ENCODE data around the gene TBL1X. TPM values are rescaled to one million over a fixed set of nuclear protein-coding genes. Genes with fewer than 3 reads are reported as not detected.
"Not testable (repeated sequence)": the region's sequence is repeated elsewhere in the genome, so short reads cannot be mapped to it uniquely, and the experiment has no call there.

Gene TBL1X
- total RNA-seq, 2 experiments from 2014 or later = 16.1 to 35.7 TPM

- no peak overlapping the region for H3K27ac ChIP-seq (ENCODE audit: low read depth, low read length, poor library complexity, severe bottlenecking)
- no peaks in the 10 kb centered on the region for H3K36me3 ChIP-seq (ENCODE audit: insufficient read depth, low read length)
- H3K9me2 ChIP-seq (ENCODE audit: insufficient read depth, low read length) = no peaks in the 10 kb centered on the region
- BruUV-seq (replicated peaks) = no TSS peak
- H3K4me1 ChIP-seq (ENCODE audit: insufficient read depth, low read length, poor library complexity, severe bottlenecking) = peaks cover 7% of the 10 kb centered on the region
- TF ChIP-seq EZH2phosphoT487 (IDR thresholded peaks at IDR 0.05; ENCODE audit: borderline replicate concordance, low read depth, low read length) (no peak), CTCF (conservative IDR thresholded peaks at IDR 0.05; ENCODE audit: low read length) (no peak)
- H3K79me2 ChIP-seq (ENCODE audit: insufficient read depth, low read depth, low read length) = no peaks in the 10 kb centered on the region
- H2AFZ ChIP-seq (ENCODE audit: low read length) = no peak overlapping the region
- CTCF ChIA-PET (ENCODE audit: unreplicated experiment) = no interaction called here
- POLR2A ChIA-PET = no interaction called here
- no peaks in the 10 kb centered on the region for H3K9me3 ChIP-seq (ENCODE audit: low read length)
- H4K20me1 ChIP-seq (ENCODE audit: insufficient read depth, low read length) = no peaks in the 10 kb centered on the region
- H3K4me3 ChIP-seq (ENCODE audit: low read depth, low read length, poor library complexity, severe bottlenecking) = no peak overlapping the region
- DNase-seq (ENCODE audit: low spot score) = no peak
- intact Hi-C loops (cut with micrococcal nuclease; ENCODE audit: unreplicated experiment) = no loop called here
- H3K4me2 ChIP-seq (ENCODE audit: low read length) = no peak overlapping the region
Observed at GRCh38 chrX:9443327-9443726, 21.5 kb upstream of the TBL1X start.

GRCh38 chrX:9447906-9448305 is 17.0 kb upstream of the TBL1X start:
- CTCF ChIA-PET (ENCODE audit: unreplicated experiment) = no interaction called here
- Histone ChIP-seq H3K9me2 (ENCODE audit: insufficient read depth, low read length) (no peaks in the 10 kb centered on the region), H3K79me2 (ENCODE audit: insufficient read depth, low read depth, low read length) (no peaks in the 10 kb centered on the region), H3K9me3 (ENCODE audit: low read length) (no peaks in the 10 kb centered on the region), H3K4me3 (ENCODE audit: low read depth, low read length, poor library complexity, severe bottlenecking) (no peak overlapping the region), H4K20me1 (ENCODE audit: insufficient read depth, low read length) (no peaks in the 10 kb centered on the region), H3K27ac (ENCODE audit: low read depth, low read length, poor library complexity, severe bottlenecking) (no peak overlapping the region), H3K36me3 (ENCODE audit: insufficient read depth, low read length) (no peaks in the 10 kb centered on the region), H3K4me1 (ENCODE audit: insufficient read depth, low read length, poor library complexity, severe bottlenecking) (no peaks in the 10 kb centered on the region), H3K4me2 (ENCODE audit: low read length) (no peak overlapping the region), H2AFZ (ENCODE audit: low read length) (no peak overlapping the region)
- DNase-seq (ENCODE audit: low spot score) = no peak
- POLR2A ChIA-PET = no interaction called here
- intact Hi-C loops (cut with micrococcal nuclease; ENCODE audit: unreplicated experiment) = no loop called here
- no TSS peak for BruUV-seq (replicated peaks)
- TF ChIP-seq EZH2phosphoT487 (IDR thresholded peaks at IDR 0.05; ENCODE audit: borderline replicate concordance, low read depth, low read length) = no peak
- TF ChIP-seq CTCF (conservative IDR thresholded peaks at IDR 0.05; ENCODE audit: low read length) = no peak

GRCh38 chrX:9456250-9457074 is 8.4 kb upstream of the TBL1X start:
- ChIA-PET POLR2A (no interaction called here), CTCF (ENCODE audit: unreplicated experiment) (interaction anchor here (0.6 kb wide), 1 partner anchor 576 kb away, joined by 3 read pairs; no protein-coding TSS in a partner anchor)
- Histone ChIP-seq H3K4me2 (ENCODE audit: low read length) (no peak overlapping the region), H4K20me1 (ENCODE audit: insufficient read depth, low read length) (no peaks in the 10 kb centered on the region), H2AFZ (ENCODE audit: low read length) (no peak overlapping the region), H3K36me3 (ENCODE audit: insufficient read depth, low read length) (no peaks in the 10 kb centered on the region), H3K27ac (ENCODE audit: low read depth, low read length, poor library complexity, severe bottlenecking) (no peak overlapping the region), H3K9me3 (ENCODE audit: low read length) (no peaks in the 10 kb centered on the region), H3K79me2 (ENCODE audit: insufficient read depth, low read depth, low read length) (no peaks in the 10 kb centered on the region), H3K9me2 (ENCODE audit: insufficient read depth, low read length) (no peaks in the 10 kb centered on the region), H3K4me3 (ENCODE audit: low read depth, low read length, poor library complexity, severe bottlenecking) (no peak overlapping the region), H3K4me1 (ENCODE audit: insufficient read depth, low read length, poor library complexity, severe bottlenecking) (no peaks in the 10 kb centered on the region)
- BruUV-seq (replicated peaks) = no TSS peak
- intact Hi-C loops (cut with micrococcal nuclease; ENCODE audit: unreplicated experiment) = no loop called here
- no peak for DNase-seq (ENCODE audit: low spot score)
- TF ChIP-seq CTCF (conservative IDR thresholded peaks at IDR 0.05; ENCODE audit: low read length) (no peak), EZH2phosphoT487 (IDR thresholded peaks at IDR 0.05; ENCODE audit: borderline replicate concordance, low read depth, low read length) (no peak)

- CTCF ChIA-PET (ENCODE audit: unreplicated experiment); H4K20me1 ChIP-seq (ENCODE audit: insufficient read depth, low read length); H3K4me3 ChIP-seq (ENCODE audit: low read depth, low read length, poor library complexity, severe bottlenecking); intact Hi-C loops (cut with micrococcal nuclease; ENCODE audit: unreplicated experiment); H3K4me2 ChIP-seq (ENCODE audit: low read length); DNase-seq (ENCODE audit: low spot score); H3K79me2 ChIP-seq (ENCODE audit: insufficient read depth, low read depth, low read length); BruUV-seq (replicated peaks); H3K9me3 ChIP-seq (ENCODE audit: low read length); H3K9me2 ChIP-seq (ENCODE audit: insufficient read depth, low read length); H3K27ac ChIP-seq (ENCODE audit: low read depth, low read length, poor library complexity, severe bottlenecking); H3K4me1 ChIP-seq (ENCODE audit: insufficient read depth, low read length, poor library complexity, severe bottlenecking); H2AFZ ChIP-seq (ENCODE audit: low read length); H3K36me3 ChIP-seq (ENCODE audit: insufficient read depth, low read length): not testable (repeated sequence)
- POLR2A ChIA-PET = interaction anchor here (0.7 kb wide), 1 partner anchor 20 kb away, joined by 3 read pairs; no protein-coding TSS in a partner anchor
Observed at GRCh38 chrX:9458034-9458433, 6.8 kb upstream of the TBL1X start.

Data from OCI-LY7 (cell line).